ENCODE data around the gene SLC22A2.

The SLC22A2 gene

GRCh38 chr6:160273196-160273595 lies 14.6 kb upstream of the SLC22A2 start:
- DNase-seq = no peak

- no peak for DNase-seq
These were observed 14.1 kb upstream of the SLC22A2 start for GRCh38 chr6:160272707-160273106.

GRCh38 chr6:160270347-160270746 lies 11.7 kb upstream of the SLC22A2 start:
- DNase-seq = no peak

DNA sequence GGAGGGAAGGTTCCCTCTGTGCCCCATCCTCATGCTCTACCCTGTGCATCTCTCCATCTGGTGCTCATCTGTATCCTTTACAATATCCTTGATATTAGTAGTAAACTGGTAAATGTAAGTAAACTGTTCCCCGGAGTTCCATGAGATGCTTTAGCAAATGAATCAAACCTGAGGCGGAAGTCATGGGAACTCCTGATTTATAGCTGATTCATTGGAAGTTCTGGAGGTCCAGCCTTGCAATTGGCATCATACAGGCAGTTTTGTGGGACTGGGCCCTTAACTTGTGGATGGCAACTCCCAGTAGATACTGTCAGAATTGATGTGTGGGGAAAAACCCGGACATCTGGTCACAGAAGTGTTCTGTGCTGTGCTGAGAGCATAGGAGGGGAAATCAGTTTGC lies 11.2 kb upstream of the SLC22A2 start:
- DNase-seq = no peak

DNA sequence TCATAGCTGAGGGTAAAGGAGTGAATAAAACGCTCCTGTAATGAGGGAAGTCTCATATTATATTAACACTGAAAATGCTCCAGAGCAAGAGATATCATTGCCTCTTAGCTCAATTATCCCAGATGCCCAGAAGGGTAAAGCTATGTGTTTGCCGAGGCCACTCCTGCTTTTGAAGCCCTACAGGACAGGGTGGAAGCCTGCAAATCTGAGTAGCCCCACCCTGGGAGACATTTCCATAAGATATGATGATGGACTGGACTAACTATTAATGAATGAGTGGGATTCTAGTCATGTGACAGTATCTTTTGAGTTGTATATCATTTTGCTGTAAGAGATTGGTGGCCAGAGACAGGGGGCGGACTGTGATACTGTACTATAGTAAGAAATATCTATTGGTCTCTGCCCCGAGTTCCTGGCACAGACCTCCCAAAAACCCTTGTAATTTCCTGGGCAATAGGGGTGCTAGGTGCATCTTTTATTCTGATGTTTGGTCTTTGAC lies 10.5 kb upstream of the SLC22A2 start:
- no peak for DNase-seq

DNA sequence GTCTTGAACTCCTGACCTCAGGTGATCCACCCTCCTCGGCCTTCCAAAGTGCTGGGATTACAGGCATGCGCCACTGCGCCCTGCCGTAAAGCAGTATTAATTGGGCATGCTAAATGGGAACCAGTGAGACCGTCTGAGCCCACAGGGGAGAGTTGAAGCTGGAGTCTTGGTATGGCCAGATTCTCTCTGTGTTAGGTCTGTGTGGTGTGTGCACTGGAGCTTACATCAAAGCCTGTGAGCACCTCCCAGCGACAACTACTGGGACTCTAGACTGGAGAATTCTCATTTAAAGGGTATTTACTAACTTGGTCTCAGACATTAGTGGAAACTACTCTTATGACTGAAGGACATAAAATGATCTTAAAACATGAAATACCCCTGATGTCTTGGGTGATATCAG lies 8.5 kb upstream of the SLC22A2 start:
- no peak for DNase-seq

- no peak for DNase-seq
These were observed 7.4 kb upstream of the SLC22A2 start for GRCh38 chr6:160265869-160266476.

GRCh38 chr6:160264061-160264612 lies 5.5 kb upstream of the SLC22A2 start:
- DNase-seq = no peak

DNA sequence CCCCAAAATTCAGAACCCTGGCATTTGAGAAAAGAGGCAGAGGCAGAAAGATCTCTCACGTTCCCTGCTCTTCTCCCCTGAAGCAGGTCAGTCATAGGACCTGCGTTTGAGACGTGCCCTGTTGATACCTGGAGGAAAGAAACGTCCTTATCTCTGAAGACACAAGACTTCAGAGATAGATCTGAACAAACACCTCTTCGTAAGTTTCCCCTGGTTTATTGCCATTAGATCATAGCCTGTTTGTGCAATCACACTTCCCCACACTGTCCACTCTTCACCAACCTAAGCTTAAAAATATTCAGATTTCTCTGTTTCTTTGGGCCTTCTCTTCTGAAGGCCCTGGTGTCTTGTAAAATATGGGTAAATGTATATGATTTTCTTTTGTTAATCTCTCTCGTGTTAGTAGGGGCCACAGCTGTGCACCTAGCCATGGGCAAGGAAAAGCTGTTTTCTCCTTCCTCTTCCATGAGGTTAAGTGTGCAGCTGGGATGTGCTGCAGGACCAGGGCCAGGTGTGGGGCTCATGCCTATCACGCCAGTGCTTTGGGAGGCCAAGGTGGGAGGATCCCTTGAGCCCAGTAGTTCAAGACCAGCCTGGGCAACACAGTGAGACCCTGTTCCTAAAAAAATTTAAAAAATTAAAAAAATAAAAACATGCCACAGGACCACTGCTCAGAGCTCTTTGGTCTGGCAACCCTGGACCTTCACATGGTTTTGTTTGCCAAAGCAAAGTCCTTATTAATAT lies 4.7 kb upstream of the SLC22A2 start:
- no peak for DNase-seq

- no peak for DNase-seq
These were observed 3.5 kb upstream of the SLC22A2 start for GRCh38 chr6:160261991-160262680.

DNA sequence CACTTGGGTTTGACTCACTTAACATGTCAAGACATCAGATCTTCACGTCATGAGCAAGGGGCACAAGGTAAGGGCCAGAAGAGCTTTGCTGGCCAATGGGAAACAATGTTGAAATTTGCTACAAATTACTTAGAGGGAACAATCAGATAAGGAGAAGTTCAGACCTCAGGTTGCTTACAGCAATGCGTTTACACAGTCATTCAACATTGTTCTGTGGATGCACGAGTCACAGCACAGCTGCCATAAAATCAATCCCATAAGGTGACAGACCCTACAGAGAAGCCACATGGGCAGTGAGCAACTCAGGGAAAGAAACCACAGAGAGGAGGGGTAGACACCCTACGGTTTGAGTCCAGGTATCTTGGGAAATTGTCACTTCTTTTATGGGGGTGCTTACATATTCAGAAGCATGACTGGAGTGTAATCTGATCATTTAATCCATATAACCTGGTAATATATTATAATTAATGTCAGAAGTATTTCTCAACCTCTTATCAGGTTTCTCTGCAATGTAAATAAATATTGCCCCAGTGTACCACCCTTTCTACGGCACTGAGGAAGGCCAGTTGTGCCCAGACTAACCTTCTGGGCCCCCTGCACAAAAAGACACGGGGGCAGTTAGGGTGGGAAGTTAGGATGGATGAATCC lies 2.3 kb upstream of the SLC22A2 start:
- no peak for DNase-seq

- no peak for DNase-seq
These were observed 1.7 kb upstream of the SLC22A2 start for GRCh38 chr6:160260367-160260766.

DNA sequence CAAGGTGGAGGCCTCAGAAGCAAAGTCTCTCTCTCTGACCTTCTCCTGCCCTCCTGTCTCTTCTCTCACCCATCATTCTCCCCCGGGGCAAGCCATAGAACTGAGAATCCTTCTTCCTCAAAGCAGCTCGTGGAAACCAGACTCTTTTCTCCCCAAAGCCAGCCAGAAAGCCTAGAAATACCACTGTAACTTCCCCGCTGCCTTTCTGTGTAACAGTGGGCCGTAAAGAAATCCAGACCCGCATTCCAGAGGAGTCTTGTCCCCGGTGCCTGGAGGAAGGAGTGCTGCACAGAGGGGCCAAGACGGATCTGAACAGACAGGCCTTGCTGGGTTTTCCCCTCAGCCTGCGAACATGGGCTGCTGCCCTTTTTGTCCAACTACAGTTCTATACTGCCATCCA lies 977 bp upstream of the SLC22A2 start:
- no peak for DNase-seq

- no peak for DNase-seq
These were observed 463 bp upstream of the SLC22A2 start for GRCh38 chr6:160259143-160259425.

DNA sequence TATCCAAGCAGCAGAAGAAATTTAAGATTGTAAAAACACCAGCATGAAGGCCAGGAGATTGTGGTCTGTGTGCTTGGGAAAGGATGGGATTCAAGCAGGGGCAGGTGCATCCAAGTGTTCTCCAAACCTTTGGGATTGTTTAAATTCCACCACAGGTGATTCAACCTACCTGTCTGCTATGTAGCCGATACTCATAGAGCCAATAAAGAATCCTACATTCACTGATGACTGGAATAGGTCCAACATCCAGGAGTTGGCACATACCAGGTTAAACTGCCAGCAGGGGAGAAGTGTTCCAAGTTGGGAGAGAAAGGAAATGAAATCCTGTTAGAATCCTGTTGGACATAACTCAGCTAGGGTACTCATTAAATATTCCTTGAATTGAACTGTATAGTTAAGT lies 2.2 kb downstream of the SLC22A2 start:
- DNase-seq = no peak

DNA sequence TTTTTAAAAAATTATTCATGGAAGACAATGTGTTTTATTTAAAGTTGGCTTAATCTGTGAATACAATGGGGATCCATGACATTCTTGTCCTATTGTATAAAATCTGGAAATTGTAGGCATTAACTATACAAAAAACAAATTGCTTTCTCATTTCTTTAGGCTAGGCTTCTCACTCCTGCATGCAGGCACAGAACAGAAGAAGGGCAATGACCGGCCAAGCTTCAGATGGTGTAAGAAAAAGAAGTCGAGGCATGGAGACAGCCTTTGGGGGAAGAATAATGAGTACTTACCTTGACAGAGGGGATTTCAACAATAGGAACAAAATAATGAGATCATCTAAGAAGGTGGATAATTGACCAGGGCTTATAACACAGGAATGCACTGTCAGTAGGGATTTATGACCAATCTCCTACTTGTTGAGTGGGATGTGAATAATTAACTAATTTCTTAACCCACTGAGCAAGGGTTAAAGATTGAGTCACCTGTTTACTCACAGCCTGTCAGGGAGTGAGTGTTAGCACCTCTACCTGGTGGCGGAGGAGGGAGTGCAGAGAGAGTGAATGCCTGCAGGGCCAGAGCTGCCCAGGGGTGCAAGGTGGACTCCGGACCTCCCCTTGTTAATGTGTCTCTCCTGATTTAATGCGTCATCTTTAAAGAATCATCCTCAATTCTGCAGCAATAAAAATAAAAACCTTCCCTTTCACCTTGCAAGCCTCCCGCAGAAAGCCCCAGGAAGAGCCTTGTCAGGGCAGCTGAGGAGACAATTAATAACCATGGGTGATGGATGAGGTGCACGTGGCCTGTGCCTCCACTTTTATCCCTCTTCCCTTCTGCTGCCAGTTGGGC lies 3.9 kb downstream of the SLC22A2 start:
- no peak for DNase-seq

- DNase-seq = no peak
These were observed 4.9 kb downstream of the SLC22A2 start for GRCh38 chr6:160253714-160254113.

DNA sequence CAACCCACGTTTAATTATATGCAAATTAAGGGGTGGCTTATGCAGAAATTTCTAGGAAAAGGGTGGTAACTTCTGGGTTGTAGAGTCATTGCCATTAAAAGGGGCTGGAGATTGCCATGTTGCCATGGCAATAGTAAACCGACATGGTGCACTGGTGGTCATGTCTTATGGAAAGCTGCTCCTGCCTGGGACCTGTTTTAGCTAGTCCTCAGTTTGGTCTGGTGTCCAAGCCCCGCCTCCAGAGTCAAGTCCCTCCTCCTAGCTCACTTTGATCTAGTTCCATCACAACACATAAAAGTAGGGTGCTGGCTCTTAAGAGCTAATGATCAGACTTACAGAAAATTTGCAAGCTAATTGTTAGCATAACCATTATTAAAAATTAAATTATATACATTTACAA lies 5.3 kb downstream of the SLC22A2 start:
- no peak for DNase-seq

DNA sequence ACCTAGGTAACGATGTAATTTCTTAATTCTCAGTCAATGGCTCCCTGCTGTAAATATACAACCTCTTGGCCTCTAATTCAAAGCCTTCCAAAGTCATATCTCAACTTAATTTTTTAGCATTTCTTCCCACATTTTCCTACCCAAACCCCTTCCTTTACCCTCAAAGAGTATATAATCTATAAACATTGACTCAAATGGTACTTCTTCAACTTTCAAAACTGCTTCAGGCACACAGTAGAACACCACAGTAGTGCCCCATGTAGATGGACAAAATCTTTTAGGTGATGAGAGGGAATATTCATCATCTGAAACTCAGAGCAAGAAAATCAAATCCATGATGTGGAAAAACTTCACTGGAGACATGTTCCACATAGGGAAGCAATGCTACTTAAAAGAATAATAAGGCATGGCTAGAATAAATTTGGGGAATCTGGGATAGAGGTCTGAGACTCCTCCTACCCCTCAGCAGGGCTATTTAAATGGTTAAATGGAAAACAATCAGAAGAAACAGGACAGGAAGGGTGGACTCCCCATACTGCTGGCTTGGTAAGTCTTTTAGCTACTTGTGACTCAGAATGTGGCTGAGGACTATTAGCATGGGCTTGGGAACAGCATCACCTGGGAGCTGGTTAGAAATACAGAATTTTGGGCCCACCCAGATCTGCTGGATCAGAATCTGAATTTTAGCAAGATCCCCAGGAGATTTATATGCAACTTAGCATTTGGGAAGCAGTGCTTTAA lies 6.4 kb downstream of the SLC22A2 start:
- DNase-seq = no peak

GRCh38 chr6:160249671-160250070 lies 8.9 kb downstream of the SLC22A2 start:
- no peak for DNase-seq

- DNase-seq = no peak
These were observed 10.1 kb downstream of the SLC22A2 start for GRCh38 chr6:160248538-160248937.

- no peak for DNase-seq
These were observed 11.2 kb downstream of the SLC22A2 start for GRCh38 chr6:160247457-160247883.

All from SW 1271 (cell line).